ENCODE measurements around the gene PPT2. TPM values are rescaled to one million over a fixed set of nuclear protein-coding genes. Genes with fewer than 3 reads are reported as not detected.
"Not testable (repeated sequence)": the region's sequence is repeated elsewhere in the genome, so short reads cannot be mapped to it uniquely, and the experiment has no call there.

The PPT2 gene
- total RNA-seq, 1 experiment from 2014 or later, result 120 TPM

DNA sequence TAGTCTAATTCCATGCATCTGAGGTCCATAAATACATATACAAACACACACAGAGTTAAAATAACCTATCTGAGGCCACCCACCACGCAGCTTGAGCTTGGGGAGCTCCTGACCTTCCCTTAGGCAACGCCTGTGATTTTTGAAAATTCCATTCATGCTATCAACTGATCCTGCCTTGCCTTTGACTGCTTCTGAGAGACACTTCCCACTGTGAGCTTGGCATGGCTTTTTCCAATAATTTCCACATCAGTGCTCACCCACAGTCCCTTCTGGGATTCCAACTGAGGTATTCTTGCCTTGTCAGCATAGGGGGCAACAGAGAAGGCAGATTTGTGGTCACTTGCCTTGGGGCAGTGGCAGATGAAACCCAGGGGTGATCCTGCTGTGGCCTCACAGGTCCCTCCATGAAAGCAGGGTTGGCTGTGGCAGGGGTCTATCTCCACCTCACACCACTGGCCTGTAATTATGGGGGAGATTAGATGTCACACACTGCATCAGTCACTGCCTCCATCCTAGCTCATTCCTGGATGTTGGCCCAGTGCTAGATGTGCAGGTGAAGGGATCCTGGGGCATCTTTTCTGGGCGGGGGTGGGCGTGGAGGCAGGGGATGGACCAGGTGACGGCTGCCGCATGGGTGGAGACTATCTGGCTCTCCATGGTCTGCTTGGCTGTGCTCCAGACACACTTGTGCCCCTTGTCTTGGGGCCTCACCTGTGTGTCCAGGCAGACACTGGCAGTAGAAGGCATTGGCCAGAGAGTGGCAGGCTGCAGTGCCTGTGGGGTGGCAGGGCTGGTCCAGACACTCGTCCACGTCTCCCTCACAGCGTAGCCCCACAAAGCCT, 49.7 kb downstream of the PPT2 start:
- Histone ChIP-seq H3K4me1 (peaks cover 31% of the 10 kb centered on the region), H3K36me3 (no peaks in the 10 kb centered on the region), H3K4me3 (no peak overlapping the region), H3K9me3 (replicated peaks) (no peaks in the 10 kb centered on the region), H3K27me3 (no peaks in the 10 kb centered on the region), H3K27ac (peak overlapping the region; percentile 22; the same call in 1 of the 2 replicates)
- peak; percentile 83 to 87 for DNase-seq

DNA sequence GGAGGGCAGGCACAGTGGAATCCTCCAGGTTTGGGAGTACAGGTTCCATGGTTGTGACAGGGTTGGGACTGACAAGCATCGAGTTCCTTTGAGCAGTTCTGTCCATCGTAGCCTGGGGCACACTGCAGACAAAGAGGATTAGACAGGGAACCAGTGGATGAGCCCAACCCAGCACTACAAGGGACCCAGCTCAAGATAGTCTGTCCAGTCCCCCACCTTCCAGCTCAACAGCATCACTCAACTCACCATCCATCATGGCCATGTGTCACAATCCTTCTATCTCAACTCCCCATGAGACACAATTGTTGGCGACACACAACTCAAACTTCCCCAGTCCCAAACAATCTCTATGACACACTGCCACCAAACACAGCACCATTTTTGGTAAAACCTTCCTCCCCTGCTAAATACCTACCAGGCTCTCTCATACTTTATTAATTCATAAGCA, 50.4 kb downstream of the PPT2 start:
- Histone ChIP-seq H3K36me3 (no peaks in the 10 kb centered on the region), H3K4me1 (peaks cover 31% of the 10 kb centered on the region), H3K27ac (no peak overlapping the region), H3K9me3 (replicated peaks) (no peaks in the 10 kb centered on the region), H3K4me3 (no peak overlapping the region), H3K27me3 (no peaks in the 10 kb centered on the region)
- DNase-seq, result no peak

DNA sequence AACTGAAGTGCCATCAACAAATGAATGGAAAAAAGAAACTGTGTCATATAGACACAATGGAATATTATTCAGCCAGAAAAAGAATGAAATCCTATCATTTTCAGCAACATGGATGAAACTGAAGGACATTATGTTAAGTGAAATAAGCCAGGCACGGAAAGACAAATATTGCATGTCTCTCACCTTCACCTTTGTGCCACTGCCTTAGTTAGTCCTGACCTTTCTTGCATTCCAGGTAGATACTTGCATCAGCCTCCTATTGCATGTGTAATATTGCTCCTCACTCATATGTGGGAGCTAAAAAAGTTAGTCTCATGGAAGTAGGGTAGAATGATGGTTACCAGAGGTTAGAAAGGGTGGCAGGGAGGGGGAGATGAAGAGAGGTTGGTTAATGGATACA, 55.1 kb downstream of the PPT2 start:
- H3K4me1 ChIP-seq, result peaks cover 4% of the 10 kb centered on the region; the same call in 1 of the 2 replicates
- H3K27me3 ChIP-seq, result no peaks in the 10 kb centered on the region
- H3K4me3 ChIP-seq, result no peak overlapping the region
- no peak overlapping the region for H3K27ac ChIP-seq
- no peaks in the 10 kb centered on the region for H3K9me3 ChIP-seq (replicated peaks)
- DNase-seq, result no peak
- no peaks in the 10 kb centered on the region for H3K36me3 ChIP-seq

DNA sequence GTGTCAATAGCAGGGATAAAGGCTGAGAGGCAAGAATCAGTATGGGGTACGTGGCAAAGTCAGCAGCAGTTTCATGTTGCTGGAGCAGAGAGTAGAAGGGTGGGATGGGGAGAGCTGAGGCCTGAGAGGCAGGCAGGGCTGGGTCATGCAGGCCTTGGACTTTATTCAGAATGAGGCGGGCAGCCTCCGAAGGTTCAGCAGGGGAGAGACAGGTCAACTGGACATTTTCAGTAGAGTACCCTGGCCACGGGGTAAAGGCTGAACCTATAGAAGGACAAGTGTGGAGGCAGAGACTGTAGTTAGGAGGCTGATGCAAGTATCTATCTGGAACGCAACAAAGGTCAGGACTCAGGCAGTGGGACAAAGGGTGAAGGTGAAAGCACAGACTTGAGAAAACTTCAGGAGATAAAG, 56.3 kb downstream of the PPT2 start:
- Histone ChIP-seq H3K9me3 (replicated peaks) (no peaks in the 10 kb centered on the region), H3K27ac (no peak overlapping the region), H3K4me1 (no peaks in the 10 kb centered on the region), H3K27me3 (no peaks in the 10 kb centered on the region), H3K36me3 (no peaks in the 10 kb centered on the region), H3K4me3 (no peak overlapping the region)
- no peak for DNase-seq

DNA sequence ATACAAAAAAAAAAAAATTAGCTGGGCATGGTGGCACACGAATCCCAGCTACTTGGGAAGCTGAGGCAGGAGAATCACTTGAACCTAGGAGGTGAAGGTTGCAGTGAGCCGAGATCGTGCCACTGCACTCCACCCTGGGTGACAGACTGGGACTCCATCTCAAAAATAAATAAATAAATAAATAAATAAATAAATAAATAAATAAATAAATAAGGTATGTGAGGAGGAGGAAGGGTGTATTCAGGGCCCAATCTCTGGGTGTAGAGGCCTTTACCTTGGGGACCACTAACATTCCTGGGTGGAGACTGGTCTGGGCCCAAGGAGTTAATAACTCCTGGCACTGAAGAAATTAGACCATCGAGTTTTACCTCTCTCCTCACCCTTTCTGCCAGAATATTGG, 57.5 kb downstream of the PPT2 start:
- not testable (repeated sequence) for H3K36me3 ChIP-seq; DNase-seq; H3K27ac ChIP-seq; H3K9me3 ChIP-seq (replicated peaks); H3K4me1 ChIP-seq; H3K4me3 ChIP-seq; H3K27me3 ChIP-seq

DNA sequence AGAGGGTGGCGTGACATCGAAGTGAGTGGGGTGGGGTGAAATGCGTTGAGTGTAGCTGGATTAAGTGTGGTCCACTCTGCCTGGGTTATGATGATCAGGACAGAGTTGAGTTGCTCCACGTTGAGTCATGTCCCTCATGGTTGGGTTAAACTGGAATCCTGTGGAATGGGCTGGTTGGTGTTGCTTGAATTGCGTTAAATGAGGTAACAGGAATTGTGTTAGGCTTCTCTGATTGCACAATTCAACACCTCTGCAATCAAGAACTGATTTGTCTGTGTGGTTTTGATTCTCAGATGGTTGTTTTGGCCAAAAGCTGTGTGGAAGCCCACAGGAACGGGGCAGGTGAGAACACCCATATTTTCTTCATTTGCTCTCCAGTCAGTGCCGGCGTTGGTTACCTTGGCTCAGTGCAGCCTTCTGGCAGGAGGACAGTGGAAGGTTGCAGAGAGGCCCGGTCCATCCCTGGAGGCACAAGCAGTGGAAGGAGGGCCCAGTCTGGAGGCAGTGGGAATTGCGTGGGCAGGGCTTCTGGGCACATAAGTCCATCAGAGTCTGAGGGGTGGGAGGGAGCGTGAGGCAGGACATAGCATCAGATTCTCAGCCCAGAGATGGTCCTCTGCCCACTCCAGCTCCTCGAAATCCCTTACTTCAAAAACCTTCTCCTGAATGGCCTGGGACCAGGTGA, 58.3 kb downstream of the PPT2 start:
- DNase-seq, result no peak
- Histone ChIP-seq H3K4me1 (no peaks in the 10 kb centered on the region), H3K27ac (no peak overlapping the region), H3K9me3 (replicated peaks) (no peaks in the 10 kb centered on the region), H3K36me3 (no peaks in the 10 kb centered on the region), H3K4me3 (no peak overlapping the region), H3K27me3 (no peaks in the 10 kb centered on the region)

Other genes with a start within 250 kb of the PPT2 start
- gene C2, start 226.4 kb upstream of the PPT2 start, total RNA-seq (2014; rRNA removed; shearing (Covaris generic)), result 1.2 and 1.5 TPM in 2 replicates
- gene CFB, start 208.0 kb upstream of the PPT2 start, total RNA-seq (2014; rRNA removed; shearing (Covaris generic)), result not detected in 2 replicates
- 66.3 and 70.1 TPM in 2 replicates for gene NELFE, start 195.2 kb upstream of the PPT2 start, total RNA-seq (2014; rRNA removed; shearing (Covaris generic))
- 27.3 and 37.4 TPM in 2 replicates for gene SKIC2, start 195.0 kb upstream of the PPT2 start, total RNA-seq (2014; rRNA removed; shearing (Covaris generic))
- gene DXO, start 182.0 kb upstream of the PPT2 start, total RNA-seq (2014; rRNA removed; shearing (Covaris generic)), result 13.8 and 17.8 TPM in 2 replicates
- gene C4A, start 172.1 kb upstream of the PPT2 start, total RNA-seq (2014; rRNA removed; shearing (Covaris generic)), result 0.81 and 2.5 TPM in 2 replicates
- gene C4B, start 139.3 kb upstream of the PPT2 start, total RNA-seq (2014; rRNA removed; shearing (Covaris generic)), result 1.2 and 1.8 TPM in 2 replicates
- 0.08 TPM in 1 of 2 replicates, not detected in the other for gene CYP21A2, start 115.7 kb upstream of the PPT2 start, total RNA-seq (2014; rRNA removed; shearing (Covaris generic))
- gene TNXB, start 44.8 kb upstream of the PPT2 start, total RNA-seq (2014; rRNA removed; shearing (Covaris generic)), result 1.6 and 3.3 TPM in 2 replicates
- gene ATF6B, start 25.9 kb upstream of the PPT2 start, total RNA-seq (2014; rRNA removed; shearing (Covaris generic)), result 26.1 and 33.0 TPM in 2 replicates
- 8.2 and 8.7 TPM in 2 replicates for gene FKBPL, start 23.9 kb upstream of the PPT2 start, total RNA-seq (2014; rRNA removed; shearing (Covaris generic))
- 0.25 and 0.30 TPM in 2 replicates for gene PRRT1, start 2.2 kb upstream of the PPT2 start, total RNA-seq (2014; rRNA removed; shearing (Covaris generic))
- 6.4 and 8.8 TPM in 2 replicates for gene EGFL8, start 10.5 kb downstream of the PPT2 start, total RNA-seq (2014; rRNA removed; shearing (Covaris generic))
- gene AGPAT1, start 21.9 kb downstream of the PPT2 start, total RNA-seq (2014; rRNA removed; shearing (Covaris generic)), result 66.1 and 70.3 TPM in 2 replicates
- 60.0 and 63.7 TPM in 2 replicates for gene RNF5, start 24.3 kb downstream of the PPT2 start, total RNA-seq (2014; rRNA removed; shearing (Covaris generic))
- gene AGER, start 30.1 kb downstream of the PPT2 start, total RNA-seq (2014; rRNA removed; shearing (Covaris generic)), result 0.71 and 1.4 TPM in 2 replicates
- gene PBX2, start 36.1 kb downstream of the PPT2 start, total RNA-seq (2014; rRNA removed; shearing (Covaris generic)), result 39.4 and 41.7 TPM in 2 replicates
- 2.8 and 3.6 TPM in 2 replicates for gene GPSM3, start 38.5 kb downstream of the PPT2 start, total RNA-seq (2014; rRNA removed; shearing (Covaris generic))
- gene NOTCH4, start 69.9 kb downstream of the PPT2 start, total RNA-seq (2014; rRNA removed; shearing (Covaris generic)), result 4.1 and 4.9 TPM in 2 replicates
- gene TSBP1, start 217.8 kb downstream of the PPT2 start, total RNA-seq (2014; rRNA removed; shearing (Covaris generic)), result not detected in 2 replicates

All from SJCRH30 (cell line).